HUDEP-2 (cell line): ENCODE measurements around the gene SHMT2.

Source experiments
- DNase-seq, 76 experiments: peaks; one replicate each; lab custom pipeline; 2025; ENCODE audit not compliant: unreplicated experiment in 76 of 76; lab: John Stamatoyannopoulos, UW

SHMT2 gene

GRCh38 chr12:57213058-57213715 lies 16.3 kb upstream of the SHMT2 start:
- peak in 68 of 76 experiments; percentile 4 to 82 (median 60) for DNase-seq

DNA sequence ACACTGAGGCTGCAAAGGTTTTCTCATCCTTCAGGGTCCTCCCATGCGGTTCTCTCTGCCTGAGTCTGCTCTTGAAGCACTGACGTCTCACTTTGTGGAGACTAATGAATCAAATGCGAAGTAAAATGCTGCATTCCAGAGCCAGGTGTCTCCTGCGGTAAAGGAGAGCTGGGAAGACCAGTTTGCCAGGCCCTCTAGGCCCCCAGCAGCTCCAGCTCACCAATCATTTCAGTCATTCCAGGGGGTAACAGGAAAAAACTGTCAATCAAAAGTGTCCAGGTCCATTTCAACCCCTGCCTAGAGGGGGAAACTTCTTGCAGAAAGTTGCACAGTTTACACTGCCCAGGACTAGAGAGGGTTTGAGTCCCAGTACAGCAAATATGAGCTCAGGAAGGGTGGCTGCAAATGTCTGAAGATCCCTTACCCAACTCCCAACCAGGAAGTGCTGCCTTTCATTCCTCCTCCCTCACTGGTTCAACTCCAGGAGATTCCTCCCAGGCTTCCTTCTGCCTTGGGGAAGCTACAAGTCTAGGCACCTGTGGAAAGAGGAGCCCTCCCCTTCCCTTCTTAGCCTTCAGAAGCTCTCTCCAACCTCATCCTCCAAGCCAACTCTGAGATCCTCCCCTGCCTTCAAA lies 15.6 kb upstream of the SHMT2 start:
- peak in 1 of 76 experiments; percentile 30 for DNase-seq

GRCh38 chr12:57214398-57214781 lies 15.1 kb upstream of the SHMT2 start:
- DNase-seq, result peak in 40 of 76 experiments; percentile 8 to 61 (median 36)

- no peak for DNase-seq
These were observed 14.4 kb upstream of the SHMT2 start for GRCh38 chr12:57215065-57215464.

GRCh38 chr12:57215668-57216013 lies 13.9 kb upstream of the SHMT2 start:
- DNase-seq, result no peak

GRCh38 chr12:57216014-57216911 lies 13.2 kb upstream of the SHMT2 start, which contains the start of gene NXPH4:
NXPH4 (plus strand) TSS chr12:57216794; CDS start chr12:57216970, 176 bp downstream.
- peak in 5 of 76 experiments; percentile 22 to 28 (median 25) for DNase-seq

DNA sequence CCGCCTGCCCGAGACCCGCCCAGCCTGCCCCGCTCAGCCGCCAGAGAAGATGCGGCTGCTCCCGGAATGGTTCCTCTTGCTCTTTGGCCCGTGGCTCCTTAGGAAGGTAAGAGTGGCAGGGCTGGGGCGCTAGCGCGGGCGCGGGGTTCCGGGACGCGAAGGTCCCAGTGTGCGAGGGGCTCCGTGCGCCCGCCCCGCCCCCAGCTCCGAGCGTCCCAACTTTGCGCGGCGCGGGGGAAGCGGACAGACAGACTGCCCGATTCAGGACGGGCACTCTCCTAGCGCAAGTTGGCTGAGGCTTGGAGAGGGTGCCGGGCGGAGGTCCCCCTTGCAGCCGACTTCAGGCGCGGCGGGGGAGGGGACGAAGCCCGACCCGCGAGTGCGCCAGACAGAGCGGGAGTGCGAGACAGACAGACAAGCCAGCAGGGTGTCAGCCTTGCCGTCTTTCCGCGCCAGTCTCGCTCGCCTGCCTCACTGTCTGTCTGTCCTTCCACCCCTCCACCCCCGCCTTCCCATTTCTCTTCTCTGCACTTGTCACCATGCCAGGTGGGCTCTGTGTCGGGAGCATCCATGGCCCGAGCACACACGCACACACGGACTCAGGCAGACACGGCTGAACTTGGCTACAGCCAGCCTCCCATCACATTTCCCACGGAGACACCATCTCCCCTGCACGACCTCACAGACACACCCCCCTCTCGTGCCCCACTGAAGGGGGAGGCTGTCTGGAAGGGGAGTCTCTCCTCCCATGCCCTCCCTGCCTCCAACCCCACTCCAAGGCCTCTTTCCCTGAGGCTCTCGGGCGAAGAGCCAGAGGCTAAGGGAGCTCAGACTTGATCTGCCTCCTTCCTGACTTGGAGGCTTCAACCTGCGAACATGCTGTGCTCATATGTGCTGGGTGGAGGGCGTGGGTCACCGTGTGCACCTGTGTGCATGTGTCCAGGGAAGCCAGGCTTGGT lies 12.3 kb upstream of the SHMT2 start:
- DNase-seq, result peak in 2 of 76 experiments; percentile 34 to 58

DNA sequence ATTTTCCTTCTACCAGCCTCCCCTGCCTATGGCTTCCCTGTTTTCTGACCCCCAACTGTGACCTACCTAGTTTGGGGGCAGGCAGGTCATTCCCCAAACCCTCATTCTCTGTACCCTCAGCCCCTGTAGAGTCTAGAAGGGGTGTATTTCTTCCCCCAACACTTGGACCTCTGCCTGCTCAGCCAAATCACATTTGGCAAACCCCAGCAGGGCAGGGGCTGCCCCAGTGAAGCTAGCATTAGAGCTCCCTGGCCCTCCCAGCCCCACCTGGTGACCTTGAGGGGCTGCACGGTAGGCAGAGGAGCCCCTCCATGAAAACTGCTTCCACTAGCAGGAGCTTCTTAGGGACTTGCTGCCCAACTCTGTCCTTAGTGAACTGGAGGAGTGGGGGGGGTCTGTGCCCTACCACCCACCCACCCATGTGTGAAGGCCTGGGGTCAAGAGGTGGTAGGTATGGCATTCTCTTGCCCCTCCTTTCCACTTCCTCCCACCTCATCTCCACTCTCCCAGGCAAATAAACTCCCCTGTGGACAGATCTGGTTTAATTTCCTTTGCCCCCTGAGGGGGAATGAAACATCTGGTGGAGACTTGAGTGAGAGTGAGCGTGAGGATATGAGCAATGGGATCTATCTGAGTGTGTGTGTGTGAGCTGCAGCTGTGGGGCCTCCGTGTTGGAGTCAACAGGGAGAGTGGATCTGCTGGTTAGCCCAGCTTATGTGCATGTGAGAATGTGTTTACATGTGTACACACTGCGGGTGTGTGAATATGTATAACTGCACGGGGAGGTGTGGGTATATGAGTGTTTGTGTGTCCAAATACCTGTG lies 11.3 kb upstream of the SHMT2 start:
- no peak for DNase-seq

DNA sequence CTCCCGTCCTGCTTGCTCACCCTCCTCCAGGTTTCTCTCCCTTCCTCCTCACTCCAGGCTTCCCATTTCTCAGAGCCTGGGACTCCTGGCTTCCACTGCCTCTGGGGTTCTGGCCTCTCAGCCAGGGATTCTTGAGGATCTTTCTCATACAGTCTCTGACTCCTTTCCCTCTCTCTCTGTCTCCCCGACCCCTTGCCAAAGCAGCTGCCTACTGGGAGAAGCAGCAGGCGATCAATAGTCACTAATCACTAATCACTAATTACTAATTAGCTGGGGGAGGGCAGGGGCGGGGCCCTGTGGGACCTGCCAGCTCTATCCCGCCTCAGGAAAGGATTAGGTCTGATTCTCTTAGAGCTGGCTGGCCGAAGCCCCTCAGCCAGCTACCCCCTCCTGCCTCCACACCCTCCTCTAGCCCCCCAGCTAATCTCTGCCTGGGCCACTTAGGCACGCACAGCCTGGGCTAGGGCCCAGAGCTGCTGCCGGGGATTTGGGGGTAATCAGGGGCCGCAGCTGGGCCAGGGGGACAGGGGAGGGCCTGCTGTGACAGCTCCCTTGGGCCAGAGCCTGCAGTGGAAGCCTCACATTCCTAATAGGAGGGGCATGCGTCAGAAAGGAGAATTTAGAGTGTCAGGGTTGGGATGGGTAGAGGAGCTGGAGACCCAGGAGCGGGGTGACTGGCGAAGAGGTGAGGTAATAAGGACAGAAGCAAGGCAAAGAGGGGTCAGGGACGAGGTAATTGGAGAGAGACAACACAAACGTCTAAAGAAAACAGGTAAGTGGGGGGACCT lies 10.1 kb upstream of the SHMT2 start:
- DNase-seq, result no peak

GRCh38 chr12:57219993-57220754 lies 9.3 kb upstream of the SHMT2 start:
- DNase-seq, result no peak

DNA sequence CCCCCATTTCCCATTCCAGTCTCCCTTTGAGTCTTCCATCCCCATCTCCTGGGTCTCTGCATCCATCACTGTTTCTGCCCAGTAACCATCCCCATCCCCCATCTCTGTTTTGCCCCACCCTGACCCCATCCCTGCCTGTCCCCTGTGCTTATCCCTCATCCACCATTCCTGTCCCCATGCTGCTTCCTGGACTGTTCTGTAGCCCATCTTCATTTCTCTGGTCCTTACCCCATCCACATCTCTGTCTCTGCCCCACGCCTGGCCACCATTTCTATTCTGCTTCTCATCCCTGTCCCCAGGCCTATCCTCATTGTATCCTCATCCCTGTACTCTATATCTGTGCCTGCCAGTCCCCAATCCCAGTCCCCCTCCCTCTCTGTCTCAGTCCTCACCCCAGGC lies 8.7 kb upstream of the SHMT2 start:
- no peak for DNase-seq

DNA sequence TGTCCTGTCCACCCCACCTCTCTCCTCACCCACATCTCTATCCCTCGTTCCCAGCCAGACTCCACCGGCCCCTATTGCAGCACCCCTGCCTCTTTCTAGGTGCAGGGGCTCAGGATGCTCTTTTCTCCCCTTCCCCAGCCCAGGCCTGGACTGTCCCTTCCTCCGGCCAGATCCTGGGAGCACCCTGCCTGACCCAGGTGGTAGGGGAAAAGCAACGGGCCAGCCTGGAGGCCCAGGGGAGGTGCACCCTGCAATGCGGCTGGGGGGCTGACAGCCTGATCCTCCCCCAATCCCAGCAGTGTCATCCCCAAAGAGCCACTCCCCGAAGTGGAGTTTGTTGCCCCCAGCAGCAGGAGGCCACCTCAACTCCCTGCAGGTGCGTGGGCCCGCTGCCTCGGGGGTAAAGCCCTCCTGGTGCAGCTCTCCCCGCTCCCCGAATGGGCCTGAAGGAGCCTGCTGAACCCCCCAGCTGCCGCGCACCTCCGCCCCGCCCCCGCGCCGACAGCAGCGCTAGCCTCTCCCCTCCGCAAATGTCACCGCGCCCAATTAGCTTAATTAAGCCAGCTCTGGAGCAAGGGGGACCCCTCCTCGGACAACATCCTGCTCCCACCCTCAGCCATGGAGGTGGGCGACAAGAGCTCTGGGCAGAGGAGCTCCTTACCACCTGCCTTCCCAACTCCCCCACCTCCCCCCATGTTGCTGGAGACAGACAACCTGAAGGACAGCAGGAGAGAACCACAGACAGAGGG lies 8.2 kb upstream of the SHMT2 start:
- no peak for DNase-seq

DNA sequence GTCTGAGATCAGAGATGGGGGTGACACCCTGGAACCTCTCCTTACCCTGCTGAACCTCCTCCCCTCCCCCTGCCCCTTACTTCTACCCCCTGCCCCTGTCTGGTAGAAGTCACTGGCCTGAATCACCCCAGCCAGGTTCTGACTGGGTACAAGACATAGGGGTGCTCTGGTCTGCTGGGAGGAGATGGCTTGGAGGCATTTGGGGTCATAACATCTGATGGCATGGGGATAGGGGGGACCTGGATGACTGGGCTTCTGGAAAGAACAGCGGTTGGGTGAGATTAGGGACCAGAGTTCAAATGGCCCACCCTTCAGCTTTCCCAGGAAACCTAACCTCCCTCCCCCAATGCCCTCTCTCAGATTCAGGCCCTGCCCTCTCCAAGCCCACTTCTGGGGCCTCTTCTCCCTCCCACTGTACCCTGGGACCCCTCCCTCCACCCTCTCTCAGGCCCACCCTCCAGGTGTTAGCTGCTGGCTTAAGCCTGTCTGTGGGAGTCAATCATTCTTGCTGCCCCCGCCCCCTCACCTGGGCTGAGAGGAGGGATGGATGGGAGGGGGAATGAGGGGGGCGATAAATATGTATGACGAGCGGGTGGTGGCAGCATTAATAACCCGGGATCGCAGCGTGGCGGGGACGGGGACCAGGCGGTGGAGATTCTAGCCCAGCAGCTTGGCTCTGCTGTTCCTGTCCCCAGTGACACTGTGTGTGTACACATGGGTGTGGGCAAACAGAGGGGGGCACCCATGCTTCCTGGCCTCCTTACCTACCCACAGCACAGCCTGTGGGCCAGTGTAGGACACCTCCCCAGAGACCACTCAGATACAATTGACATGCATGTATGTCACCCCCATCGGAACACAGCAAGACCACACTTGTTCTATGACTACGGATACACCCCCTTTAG lies 7.0 kb upstream of the SHMT2 start:
- no peak for DNase-seq

- DNase-seq, result no peak
These were observed 6.0 kb upstream of the SHMT2 start for GRCh38 chr12:57223191-57224165.
